Ammon's horn (tissue), 1 donor: ENCODE data around the gene GYPB.
"Not testable (repeated sequence)": the region's sequence is repeated elsewhere in the genome, so short reads cannot be mapped to it uniquely, and the experiment has no call there.

Experiments used
- DNase-seq: peaks from one replicate; pipeline ENCODE4 v3.0.0-alpha.2; 2016; ENCODE audit warnings: low spot score

Gene GYPB

DNA sequence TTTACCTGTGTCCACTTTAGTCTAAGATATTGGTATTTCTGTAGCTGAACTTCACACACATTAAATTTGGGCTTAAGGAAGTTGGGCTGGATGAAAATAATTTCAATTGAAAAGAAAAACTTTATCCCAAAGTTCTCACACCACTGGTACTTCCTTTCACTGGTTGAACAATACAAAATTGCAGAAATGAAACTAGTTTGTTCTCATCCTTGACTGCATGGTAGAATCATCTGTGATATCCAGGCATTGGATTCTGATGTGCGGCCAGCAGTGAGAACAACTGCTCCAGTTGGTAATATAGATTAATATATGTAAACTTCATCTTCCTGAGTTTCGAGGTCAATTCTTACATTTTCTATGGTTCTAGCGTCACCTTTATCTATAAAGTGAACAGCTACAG lies 10.6 kb downstream of the GYPB start:
- DNase-seq: not testable (repeated sequence)

DNA sequence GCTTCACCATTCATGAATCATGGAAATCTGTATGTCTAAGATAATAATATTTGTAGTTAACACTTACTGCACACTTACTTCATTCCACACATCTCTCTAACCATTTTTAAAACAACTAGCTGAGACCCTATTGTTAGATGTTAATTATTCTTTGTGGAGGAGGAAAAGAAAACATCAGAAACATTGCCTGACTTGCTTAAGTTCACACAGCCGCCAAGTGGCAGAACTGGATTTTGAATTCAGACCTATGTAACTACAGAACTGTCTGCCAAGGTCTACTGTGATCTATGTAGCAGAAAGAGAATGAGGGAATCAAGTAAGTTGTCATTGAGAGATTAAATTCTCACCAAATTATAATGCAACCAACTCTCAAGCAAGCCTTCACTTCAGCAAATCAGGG lies 11.2 kb downstream of the GYPB start:
- not testable (repeated sequence) for DNase-seq

DNA sequence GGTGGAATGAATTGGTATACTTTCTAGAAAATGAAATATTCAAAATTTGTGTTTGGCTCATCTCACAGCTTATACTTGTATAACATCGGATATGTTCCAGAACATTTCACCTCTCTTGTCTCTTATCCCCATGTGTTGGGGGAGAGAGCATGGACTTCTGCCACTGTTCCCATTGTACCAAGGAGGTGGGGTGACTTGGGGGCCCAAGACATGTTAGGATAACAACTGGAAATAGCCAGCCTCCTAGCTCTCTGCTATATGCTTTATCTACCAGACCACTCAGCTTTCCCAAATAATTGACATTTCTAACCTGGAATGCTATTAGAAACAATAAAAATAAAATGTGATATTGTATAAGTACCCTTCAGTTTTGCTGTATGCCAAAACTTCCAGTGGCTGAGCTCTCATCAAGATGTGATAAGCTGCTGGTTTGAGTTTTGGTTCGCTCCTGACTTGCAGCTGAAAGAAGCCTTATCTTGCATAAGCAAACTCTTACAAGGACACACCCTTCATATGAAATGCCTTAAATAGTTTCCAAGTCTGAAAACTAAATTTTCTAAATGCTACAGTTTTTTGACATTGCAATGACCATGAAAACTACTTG lies 12.9 kb downstream of the GYPB start:
- not testable (repeated sequence) for DNase-seq

DNA sequence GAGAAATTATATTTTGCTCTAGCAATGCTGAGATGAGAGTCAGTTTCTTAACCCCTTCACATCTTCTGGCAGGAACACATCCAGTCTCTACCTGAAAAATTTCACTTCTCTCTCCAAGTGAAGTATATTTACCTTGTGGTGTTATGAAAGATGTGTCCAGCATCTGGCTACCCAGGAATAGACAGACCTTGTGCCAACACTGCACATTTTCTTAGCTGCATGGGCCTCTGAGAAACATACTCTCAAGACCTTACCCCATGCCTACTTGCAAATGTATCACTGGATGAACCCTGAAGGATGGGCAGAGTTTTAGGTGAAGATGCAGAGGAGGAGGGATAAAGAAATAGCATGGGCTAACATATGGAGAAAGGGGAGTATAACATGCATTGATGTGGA lies 13.6 kb downstream of the GYPB start:
- not testable (repeated sequence) for DNase-seq

DNA sequence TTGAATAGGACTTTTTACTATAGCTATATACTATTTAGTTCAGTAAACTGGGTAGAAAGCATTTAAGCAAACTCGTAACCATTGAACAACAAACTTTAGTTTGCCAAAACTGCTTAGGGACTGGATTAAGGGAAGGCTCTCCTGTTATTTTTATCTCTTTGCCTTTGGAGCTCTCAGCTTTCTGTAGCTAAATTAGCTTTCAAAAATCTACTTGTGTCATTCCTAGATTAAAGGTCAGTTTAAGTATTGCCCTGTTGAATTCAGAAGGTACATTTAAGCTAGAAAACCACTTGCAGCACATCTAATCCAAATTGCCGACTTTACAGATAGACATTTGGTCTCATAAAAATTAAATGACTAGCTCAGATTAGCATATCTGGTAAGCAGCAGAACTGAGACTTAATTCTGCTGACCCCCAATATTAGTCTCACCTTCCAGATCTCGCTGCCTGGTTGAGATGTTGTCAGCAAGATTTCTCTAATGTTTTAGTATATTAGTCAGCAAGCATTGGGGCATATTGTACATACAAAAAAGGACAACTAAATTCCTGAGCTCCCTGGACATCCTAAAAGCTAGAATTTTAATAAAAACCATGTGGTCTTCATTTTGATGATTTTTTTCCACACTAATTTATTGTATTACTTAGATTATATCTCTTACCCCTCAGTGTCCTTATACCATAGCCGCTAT lies 14.2 kb downstream of the GYPB start:
- DNase-seq: not testable (repeated sequence)

DNA sequence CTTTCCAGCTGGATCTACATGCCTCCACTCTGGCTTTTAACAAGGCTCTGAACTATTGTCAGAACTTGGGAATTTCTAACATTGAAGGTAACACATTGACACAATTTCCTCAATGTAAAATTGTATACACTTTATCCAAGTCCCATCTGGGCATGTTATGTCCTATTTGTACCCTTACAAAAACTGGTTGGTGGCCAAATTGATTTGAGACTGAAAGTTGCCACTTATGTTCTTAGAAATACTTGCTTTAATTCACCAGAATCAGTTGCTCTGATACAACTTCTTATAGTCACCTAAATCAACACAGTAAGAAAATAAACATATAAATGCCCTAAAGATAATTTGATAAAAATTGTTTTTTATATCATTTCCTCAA lies 15.3 kb downstream of the GYPB start:
- not testable (repeated sequence) for DNase-seq

DNA sequence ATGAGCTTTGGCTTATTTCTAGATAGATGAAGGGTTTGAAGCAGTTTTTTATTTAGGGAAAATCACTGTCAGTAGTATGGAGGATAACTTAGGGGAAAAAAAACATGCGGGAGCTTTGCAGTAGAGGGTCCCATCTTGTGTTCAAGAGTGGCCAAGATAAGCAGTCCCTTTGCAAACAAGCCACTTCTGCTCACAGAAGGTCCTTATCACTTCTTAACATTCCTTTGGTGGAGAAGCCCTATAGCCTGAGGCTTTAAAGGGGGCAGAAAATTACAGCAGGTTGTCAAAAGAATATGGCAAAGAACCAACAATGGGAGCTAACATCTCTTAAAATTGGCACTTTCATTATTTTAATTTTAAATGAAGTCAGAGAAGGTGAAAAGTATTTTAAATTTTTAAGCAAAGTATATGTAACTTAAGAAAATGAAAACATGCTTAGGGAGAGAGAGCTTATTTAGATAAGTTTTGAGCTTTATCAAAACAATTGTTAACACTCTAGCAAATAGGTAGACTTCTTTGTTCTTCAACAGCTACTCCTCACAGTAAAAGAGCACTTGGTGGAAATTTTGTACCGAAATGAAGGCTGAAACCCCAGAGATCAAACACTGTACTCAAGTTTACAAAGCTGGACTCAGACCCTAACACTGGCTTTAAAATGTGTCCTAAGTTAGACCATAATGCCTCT lies 15.8 kb downstream of the GYPB start:
- DNase-seq: not testable (repeated sequence)

DNA sequence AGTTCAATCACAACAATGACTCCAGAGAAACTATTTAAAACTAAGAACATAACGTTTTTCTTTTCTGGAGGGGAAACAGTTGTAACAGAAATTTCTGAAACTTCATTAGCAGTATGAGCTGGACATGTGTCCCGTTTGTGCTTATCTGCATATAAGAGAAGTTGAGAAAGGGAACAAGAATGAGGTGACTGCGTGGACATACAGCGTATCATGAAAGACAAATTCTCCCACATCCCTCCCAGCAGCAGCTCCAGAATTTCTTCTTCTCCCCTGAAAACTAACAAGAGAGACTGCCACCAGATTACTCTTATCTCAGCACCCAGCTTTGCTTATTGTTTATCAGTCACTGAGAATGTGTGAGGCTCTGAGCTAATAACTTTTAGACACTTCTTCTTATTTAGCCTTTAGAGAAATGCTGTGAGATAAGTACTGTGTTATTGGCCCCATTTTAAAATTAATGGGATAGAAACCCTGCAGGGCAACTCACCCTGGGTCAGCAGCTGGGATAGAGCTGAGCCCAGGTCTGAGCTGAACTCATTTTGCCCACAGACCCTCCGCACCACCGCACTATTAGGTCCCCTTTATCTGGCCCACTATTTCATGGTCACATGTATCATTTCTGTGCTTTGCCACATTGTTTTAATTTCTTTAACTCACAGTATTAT lies 18.7 kb downstream of the GYPB start:
- not testable (repeated sequence) for DNase-seq

DNA sequence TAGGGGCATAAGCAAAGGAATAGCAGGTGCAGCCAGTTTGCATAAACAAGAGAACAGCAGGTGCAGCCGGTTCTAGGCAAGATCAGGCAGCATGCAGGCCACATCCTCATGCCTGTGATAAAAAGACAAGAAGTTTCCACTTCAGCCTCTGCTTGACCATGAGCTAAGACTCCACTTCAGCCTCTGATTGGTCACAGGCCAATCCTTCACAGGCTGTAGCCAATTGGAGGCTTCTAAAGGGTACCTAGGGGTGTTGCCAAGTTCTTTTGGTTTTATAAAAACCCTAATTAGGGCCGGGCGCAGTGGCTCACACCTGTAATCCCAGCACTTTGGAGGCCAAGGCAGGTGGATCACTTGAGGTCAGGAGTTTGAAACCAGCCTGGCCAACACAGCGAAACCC lies 23.0 kb downstream of the GYPB start:
- not testable (repeated sequence) for DNase-seq

DNA sequence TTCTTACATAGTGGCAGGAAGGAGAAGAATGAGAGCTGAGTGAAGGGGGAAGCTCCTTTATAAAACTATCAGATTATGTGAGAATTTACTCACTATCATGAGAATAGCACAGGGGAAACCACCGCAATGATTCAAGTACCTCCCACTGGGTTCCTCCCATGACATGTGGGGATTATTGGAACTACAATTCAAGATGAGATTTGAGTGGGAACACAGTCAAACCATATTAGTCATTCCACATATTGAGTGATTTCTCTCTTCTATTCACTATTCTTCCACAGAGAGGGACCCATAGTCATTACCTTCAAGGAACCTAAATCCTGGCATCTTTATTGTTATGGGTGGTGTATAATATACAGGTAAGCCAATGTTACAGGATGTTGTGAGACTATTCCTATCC lies 27.4 kb downstream of the GYPB start:
- DNase-seq: not testable (repeated sequence)

DNA sequence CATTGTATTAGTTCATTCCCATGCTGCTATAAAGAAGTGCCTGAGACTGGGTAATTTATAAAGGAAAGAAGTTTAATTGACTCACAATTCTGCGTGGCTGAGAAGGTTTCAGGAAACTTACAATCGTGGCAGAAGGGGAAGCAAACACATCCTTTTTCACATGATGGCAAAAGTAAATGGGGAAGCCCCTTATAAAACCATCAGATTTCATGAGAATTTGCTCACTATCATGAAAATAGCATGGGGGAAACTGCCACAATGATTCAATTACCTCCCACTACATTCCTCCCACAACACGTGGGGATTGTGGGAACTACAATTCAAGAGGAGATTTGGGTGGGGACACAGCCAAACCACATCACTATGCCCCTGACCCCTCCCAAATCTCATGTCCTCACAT lies 28.5 kb downstream of the GYPB start:
- not testable (repeated sequence) for DNase-seq

DNA sequence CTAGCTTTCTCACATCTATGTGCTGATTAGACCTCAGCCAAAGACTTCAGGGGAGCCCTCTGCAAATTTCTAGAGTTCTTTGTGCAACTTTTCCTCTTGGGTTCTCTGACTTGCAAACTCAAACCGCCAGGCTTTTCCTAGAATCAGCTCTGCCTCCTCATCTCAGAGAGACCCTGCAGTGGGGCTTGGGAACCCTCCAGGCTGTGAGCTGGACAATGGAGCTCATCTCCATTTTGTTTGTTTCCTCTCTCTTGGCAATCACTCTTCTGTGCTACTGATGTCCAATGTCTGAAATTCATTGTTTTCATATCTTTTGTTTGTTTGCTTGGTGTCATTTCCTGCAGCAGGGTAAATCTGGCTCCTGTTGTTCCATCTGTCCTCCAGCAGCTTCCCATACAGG lies 33.0 kb downstream of the GYPB start:
- no peak for DNase-seq

DNA sequence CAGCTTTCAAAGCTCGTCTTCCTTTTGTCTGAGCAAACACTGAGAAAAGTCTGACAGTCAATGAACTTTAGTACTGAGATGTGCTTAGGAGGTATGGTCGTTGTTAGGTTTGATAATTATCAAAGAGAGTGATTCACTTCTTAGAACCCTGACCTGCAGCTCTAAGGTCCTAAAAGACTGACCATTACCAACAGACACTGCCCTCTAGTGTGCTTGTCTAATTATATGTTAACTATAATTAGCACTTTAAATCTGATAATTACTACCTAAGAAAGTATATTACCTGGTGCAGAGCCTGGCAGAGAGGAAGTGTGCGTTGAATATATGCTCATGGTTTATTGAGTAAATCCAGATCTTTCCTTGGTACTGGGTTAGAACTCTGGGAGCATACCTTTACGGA lies 38.4 kb downstream of the GYPB start:
- not testable (repeated sequence) for DNase-seq

DNA sequence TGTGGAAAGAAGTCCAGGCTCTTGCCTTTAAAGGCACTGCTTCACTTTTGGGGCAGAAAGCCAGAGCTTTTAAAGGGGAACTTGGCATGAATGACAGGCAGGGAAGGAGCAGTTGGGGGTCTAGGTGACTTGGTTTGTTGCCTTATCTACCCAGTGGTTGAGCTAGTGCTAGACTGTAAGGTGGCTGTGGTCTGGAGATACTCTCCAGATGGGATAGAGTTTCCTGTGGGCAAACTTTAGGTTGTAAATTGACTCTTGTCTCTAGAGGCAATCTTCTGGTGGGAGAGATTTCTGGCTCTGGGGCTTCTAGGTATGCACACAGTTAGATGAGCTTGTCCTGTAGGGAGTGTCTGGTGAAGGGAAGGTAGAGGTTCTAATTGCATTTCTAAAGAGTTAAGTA lies 43.7 kb downstream of the GYPB start:
- DNase-seq: not testable (repeated sequence)

DNA sequence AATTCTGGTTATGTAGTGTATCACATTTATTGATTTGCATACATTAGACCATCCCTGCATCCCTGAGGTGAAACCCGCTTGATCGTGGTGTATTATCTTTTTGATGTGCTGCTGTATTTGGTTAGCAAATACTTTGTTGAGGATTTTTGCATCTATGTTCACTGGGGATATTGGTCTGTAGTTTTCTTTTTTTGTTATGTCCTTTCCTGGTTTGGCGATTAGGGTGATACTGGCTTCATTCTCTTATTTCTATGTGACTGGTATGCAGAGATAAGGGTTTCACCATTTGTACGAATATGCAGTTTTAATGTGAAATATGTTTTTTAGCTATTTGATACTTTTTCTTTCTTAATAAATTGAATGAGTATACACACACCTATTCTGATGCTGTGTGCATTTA lies 45.2 kb downstream of the GYPB start:
- not testable (repeated sequence) for DNase-seq

DNA sequence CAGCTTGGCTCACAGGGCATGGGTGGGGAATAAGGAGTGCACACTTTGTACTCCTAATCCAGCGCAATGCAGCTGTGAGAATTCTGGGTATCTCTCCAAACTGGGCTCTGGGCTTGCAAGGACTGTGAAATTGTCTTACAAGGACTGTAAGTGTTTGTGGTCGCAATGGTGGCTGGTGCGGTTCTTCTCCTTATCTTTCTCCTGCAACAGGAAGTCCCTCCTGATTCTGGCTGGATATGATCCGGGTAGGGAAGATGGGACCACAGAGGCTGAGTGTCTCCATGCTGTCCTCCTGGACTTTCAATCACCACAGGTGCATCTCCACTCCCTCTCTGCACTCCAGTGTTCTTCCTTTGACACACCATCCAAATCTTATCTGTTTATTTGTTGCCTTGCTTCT lies 58.1 kb downstream of the GYPB start:
- DNase-seq: no peak

DNA sequence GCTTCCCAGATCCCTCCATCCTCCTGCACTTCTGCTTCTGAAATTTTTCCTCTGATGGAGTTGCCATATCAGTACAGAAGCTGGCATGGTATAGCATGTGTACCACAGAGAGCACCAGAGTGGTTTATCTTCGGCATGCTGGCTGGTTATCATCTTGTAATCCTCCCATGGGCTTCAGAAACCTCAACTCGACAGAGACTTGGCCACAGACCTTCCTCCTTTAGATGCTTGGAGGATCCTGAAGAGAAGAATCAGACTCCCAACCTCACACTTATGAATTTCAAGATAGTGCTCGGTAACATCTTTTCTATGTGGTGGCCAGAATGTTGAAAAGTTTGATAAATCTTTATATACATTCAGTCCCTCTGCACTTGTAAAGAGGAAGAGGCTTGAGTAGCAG lies 63.9 kb downstream of the GYPB start:
- not testable (repeated sequence) for DNase-seq

DNA sequence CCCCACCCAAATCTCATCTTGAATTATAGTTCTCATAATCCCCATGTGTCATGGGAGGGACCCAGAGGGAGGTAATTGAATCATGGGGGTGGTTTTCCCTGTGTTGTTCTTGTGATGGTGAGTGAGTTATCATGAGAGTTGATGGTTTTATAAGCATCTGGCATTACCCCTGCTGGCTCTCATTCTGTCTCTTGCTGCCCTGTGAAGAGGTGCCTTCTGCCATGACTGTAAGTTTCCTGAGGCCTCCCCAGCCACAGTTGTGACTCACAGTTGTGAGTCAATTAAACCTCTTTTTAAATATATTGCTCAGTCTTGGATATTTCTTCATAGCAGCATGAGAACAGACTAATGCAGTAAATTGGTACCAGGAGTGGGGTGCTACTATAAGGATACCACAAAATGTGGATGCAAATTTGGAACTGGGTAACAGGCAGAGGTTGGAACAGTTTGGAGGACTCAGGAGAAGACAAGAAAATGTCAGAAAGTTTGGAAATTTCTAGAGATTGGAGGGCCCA lies 67.7 kb downstream of the GYPB start:
- not testable (repeated sequence) for DNase-seq

DNA sequence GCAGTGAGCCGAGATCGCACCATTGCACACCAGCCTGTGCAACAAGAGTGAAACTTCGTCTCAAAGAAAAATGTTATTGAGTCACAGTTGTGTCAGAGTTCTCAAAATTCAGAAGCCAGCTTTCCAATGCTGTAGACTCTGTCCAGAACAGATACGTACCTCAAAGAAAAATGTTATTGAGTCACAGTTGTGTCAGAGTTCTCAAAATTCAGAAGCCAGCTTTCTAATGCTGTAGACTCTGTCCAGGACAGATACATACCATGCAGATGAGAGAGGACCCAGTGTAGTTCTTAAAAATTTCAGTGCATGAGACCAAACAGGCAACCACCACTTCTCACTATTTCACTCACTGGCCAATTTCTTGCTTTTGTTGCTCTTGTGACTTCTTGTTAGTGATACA lies 68.2 kb downstream of the GYPB start:
- not testable (repeated sequence) for DNase-seq

DNA sequence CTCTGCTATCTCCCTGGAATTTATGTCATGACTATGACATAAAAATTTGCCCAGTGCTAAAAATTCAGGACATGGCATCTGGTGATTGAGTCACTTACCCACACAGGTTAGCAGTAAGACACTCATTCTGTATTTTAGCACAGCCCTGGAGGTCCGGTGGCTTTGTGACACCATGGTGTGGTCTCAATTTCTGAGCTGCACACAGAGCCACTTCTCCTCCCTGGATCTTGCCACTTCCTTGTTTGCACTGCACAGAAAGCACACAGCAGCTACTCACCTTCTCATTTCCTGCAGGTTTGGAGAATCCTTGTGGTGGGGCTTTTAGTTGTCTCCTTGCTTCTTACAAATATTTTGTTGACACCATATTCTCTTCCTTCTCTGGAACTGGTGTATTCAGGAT lies 69.0 kb downstream of the GYPB start:
- DNase-seq: not testable (repeated sequence)

DNA sequence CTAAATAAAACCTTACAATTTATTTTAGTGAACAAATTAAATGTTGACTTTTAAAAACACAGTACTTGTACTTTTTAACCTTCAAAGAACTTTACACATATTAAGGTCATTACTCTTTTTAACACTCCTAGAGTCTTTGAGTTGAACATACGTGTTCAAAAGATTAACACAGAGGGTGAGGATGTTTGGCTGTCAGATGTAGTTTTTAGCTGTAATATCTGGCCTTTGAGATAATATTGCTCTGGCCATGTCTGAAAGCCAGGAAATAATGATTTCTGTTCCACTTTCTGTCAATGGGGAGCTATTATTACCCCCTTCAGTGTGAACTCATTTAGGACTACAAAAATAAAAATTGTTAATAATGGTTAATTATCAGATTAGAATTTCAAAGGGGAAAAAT lies 71.7 kb downstream of the GYPB start:
- DNase-seq: not testable (repeated sequence)
